ENCODE measurements around the gene SGCE.

DNA sequence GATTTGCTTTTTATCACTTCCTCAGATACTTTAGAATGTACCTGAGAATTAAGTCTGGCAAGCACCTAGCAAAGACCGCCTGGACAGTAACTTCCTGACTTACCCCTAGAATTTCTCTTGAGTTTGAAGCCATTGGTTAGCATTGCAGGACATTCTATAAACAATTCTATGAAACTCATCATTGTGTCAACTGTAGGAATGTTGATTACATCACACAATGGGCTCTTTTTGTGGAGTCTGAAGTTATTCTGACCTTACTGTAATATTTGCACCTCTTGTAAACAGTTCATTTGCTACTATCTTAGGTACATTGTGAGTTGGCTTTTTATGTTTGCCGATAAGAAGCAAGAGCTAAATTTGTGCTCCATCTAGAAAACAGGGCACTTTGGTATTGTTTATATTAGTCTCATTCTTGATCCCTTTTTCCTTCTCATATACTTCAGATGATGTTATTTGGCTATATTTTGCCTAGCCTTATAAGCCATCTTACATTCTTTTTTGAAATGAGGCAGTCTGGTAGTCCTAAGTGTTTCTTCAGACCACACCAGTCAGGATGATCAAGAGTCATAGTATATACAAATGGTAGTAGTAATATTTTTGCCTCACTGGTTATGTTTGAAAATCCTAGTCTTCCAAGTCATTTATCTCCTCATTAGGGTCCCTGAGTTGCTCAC lies 94.0 kb downstream of the SGCE start:
- TF ChIP-seq, protein P1, sequence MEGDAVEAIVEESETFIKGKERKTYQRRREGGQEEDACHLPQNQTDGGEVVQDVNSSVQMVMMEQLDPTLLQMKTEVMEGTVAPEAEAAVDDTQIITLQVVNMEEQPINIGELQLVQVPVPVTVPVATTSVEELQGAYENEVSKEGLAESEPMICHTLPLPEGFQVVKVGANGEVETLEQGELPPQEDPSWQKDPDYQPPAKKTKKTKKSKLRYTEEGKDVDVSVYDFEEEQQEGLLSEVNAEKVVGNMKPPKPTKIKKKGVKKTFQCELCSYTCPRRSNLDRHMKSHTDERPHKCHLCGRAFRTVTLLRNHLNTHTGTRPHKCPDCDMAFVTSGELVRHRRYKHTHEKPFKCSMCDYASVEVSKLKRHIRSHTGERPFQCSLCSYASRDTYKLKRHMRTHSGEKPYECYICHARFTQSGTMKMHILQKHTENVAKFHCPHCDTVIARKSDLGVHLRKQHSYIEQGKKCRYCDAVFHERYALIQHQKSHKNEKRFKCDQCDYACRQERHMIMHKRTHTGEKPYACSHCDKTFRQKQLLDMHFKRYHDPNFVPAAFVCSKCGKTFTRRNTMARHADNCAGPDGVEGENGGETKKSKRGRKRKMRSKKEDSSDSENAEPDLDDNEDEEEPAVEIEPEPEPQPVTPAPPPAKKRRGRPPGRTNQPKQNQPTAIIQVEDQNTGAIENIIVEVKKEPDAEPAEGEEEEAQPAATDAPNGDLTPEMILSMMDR (conservative IDR thresholded peaks at IDR 0.05; ENCODE audit: low read depth, low read length): no peak
- TF ChIP-seq EZH2phosphoT487 (IDR thresholded peaks at IDR 0.05; ENCODE audit: borderline replicate concordance, low read length) (no peak), EZH2 (IDR thresholded peaks at IDR 0.05; ENCODE audit: low read length, unreplicated experiment) (no peak)
